Measurements from ENCODE around the gene CSKMT.

DNA sequence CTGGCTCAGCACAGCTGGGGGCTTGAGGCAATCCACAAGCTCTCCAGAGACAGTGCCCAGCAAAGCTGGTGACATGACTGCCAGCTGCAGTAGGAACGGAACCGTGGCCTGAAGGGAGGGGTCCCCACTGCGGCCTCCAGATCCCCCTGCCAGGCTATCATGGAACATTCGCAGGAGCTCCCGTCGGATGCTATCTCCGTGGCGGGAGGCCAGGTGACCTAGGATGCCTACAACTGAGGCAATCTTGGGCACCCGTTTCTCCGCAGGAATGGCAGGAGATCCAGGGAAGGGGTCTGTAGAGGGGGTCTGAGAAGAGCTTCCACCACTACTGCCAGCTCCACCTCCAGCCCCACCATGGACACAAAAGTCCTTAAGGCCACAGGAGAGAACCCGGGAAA lies 16.1 kb upstream of the CSKMT start:
- TF ChIP-seq, protein P1, sequence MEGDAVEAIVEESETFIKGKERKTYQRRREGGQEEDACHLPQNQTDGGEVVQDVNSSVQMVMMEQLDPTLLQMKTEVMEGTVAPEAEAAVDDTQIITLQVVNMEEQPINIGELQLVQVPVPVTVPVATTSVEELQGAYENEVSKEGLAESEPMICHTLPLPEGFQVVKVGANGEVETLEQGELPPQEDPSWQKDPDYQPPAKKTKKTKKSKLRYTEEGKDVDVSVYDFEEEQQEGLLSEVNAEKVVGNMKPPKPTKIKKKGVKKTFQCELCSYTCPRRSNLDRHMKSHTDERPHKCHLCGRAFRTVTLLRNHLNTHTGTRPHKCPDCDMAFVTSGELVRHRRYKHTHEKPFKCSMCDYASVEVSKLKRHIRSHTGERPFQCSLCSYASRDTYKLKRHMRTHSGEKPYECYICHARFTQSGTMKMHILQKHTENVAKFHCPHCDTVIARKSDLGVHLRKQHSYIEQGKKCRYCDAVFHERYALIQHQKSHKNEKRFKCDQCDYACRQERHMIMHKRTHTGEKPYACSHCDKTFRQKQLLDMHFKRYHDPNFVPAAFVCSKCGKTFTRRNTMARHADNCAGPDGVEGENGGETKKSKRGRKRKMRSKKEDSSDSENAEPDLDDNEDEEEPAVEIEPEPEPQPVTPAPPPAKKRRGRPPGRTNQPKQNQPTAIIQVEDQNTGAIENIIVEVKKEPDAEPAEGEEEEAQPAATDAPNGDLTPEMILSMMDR (IDR thresholded peaks at IDR 0.05): no peak
- TF ChIP-seq POLR2A (IDR thresholded peaks at IDR 0.05): no peak
